HepG2 (cell line): Measurements from ENCODE around the gene EPB41L1. TPM values are rescaled to one million over a fixed set of nuclear protein-coding genes. Genes with fewer than 3 reads are reported as not detected.
A peak's percentile ranks its signal among the peaks of the same experiment; 100 is the strongest.

ENCODE experiments used
- FOSL2 ChIP-seq: sonication (generic); formaldehyde crosslinking; IDR thresholded peaks from 2 replicates; pipeline ENCODE4 v1.4.0; 2020; ENCODE audit warnings: missing genetic modification reagents
- MAFK ChIP-seq, 2 experiments: IDR thresholded peaks in 1 of 2; conservative IDR thresholded peaks in 1 of 2; 2 replicates each; pipeline ENCODE4 v1.6.1; 2011; ENCODE audit warnings: improper control_type of control experiment in 2 of 2, low read length in 2 of 2
- MTA1 ChIP-seq: sonication (generic); formaldehyde crosslinking; IDR thresholded peaks from 2 replicates; pipeline ENCODE4 v1.4.0; 2020; ENCODE audit warnings: missing genetic modification reagents, mild to moderate bottlenecking, borderline replicate concordance
- MXD4 ChIP-seq: IDR thresholded peaks from 2 replicates; pipeline ENCODE4 v1.6.1; 2016; ENCODE audit warnings: mild to moderate bottlenecking, missing biosample characterization, missing genetic modification reagents
- NFIB ChIP-seq: sonication (generic); formaldehyde crosslinking; IDR thresholded peaks from 2 replicates; pipeline ENCODE4 v1.9.0; 2021; ENCODE audit warnings: missing genetic modification reagents, mild to moderate bottlenecking, borderline replicate concordance
- PRPF4 ChIP-seq: fragments of 200-400 bp; formaldehyde crosslinking; IDR thresholded peaks from 2 replicates; pipeline ENCODE4 v1.6.1; 2016; ENCODE audit warnings: low read length, low read depth; ENCODE audit not compliant: poor library complexity, severe bottlenecking
- ZBTB40 ChIP-seq, 2 experiments: fragments of 450-650 bp in 1 of 2; sonication (generic) in 1 of 2; formaldehyde crosslinking in 1 of 2; IDR thresholded peaks; 2 replicates each; pipeline versions ENCODE4 v1.6.1 to v1.8.0; 2016 to 2022; ENCODE audit warnings: antibody characterized with exemption in 1 of 2, mild to moderate bottlenecking in 1 of 2, missing genetic modification reagents in 1 of 2
- ZNF20 ChIP-seq: sonication (generic); formaldehyde crosslinking; IDR thresholded peaks from 2 replicates; pipeline ENCODE4 v1.4.0; 2020; ENCODE audit warnings: mild to moderate bottlenecking, moderate library complexity, missing genetic modification reagents
- ZNF276 ChIP-seq: sonication (generic); formaldehyde crosslinking; IDR thresholded peaks from 2 replicates; pipeline ENCODE4 v1.4.0; 2020; ENCODE audit warnings: mild to moderate bottlenecking, low read depth, missing genetic modification reagents
- ZNF746 ChIP-seq: sonication (generic); formaldehyde crosslinking; IDR thresholded peaks from 2 replicates; pipeline ENCODE4 v1.8.0; 2022; ENCODE audit warnings: mild to moderate bottlenecking, missing genetic modification reagents
- ZSCAN21 ChIP-seq: sonication (generic); formaldehyde crosslinking; IDR thresholded peaks from 2 replicates; pipeline ENCODE4 v1.8.0; 2022; ENCODE audit warnings: mild to moderate bottlenecking, missing genetic modification reagents, moderate library complexity, borderline replicate concordance
- polyA plus RNA-seq, 8 experiments: library from polyadenylated mRNA; depleted of rRNA in 3 of 8; stranded (reverse) in 7 of 8; unstranded in 1 of 8; fragments of >200 nt; fragmentation: Illumina TruSeq in 4 of 8; extraction: Trizol in 4 of 8; gene quantifications; 2 replicates each; pipeline versions ENCODE4 v1.2.1 to v1.2.3, GENCODE V29; 2011 to 2016; ENCODE audit warnings: low read depth in 4 of 8, missing spikeins in 1 of 8, mixed read lengths in 1 of 8; ENCODE audit not compliant: insufficient read depth in 1 of 8
- total RNA-seq, 5 experiments: library from RNA; depleted of rRNA; stranded (reverse); fragments of >200 nt; fragmentation: Illumina TruSeq; extraction: Trizol; gene quantifications; 2 replicates each; pipeline ENCODE4 v1.2.3, GENCODE V29; 2016; ENCODE audit warnings: low read depth in 1 of 5
- TF ChIP-seq, protein P1 (sequence below): sonication (generic); formaldehyde crosslinking; IDR thresholded peaks from 2 replicates; pipeline ENCODE4 v1.4.0; 2020; ENCODE audit warnings: missing genetic modification reagents
- TF ChIP-seq, protein P2 (sequence below): sonication (generic); formaldehyde crosslinking; IDR thresholded peaks from 2 replicates; pipeline ENCODE4 v1.4.0; 2020; ENCODE audit warnings: mild to moderate bottlenecking, low read depth, missing genetic modification reagents

EPB41L1 gene
- total and polyA plus RNA-seq, 2 of the 13 experiments (the other 11 are each of a cell fraction or from before 2014, with no cell fraction given), result 16.7 to 39.0 TPM

GRCh38 chr20:36153736-36154699 is 522 bp upstream of the EPB41L1 start (continued):
- TF ChIP-seq, protein P1, sequence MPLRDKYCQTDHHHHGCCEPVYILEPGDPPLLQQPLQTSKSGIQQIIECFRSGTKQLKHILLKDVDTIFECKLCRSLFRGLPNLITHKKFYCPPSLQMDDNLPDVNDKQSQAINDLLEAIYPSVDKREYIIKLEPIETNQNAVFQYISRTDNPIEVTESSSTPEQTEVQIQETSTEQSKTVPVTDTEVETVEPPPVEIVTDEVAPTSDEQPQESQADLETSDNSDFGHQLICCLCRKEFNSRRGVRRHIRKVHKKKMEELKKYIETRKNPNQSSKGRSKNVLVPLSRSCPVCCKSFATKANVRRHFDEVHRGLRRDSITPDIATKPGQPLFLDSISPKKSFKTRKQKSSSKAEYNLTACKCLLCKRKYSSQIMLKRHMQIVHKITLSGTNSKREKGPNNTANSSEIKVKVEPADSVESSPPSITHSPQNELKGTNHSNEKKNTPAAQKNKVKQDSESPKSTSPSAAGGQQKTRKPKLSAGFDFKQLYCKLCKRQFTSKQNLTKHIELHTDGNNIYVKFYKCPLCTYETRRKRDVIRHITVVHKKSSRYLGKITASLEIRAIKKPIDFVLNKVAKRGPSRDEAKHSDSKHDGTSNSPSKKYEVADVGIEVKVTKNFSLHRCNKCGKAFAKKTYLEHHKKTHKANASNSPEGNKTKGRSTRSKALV (CRISPR knock-in tag), result no peak
- no peak for TF ChIP-seq NFIB (CRISPR knock-in tag)
- TF ChIP-seq ZBTB40 (IDR thresholded peaks at IDR 0.05), result no peak
- TF ChIP-seq ZBTB40 (CRISPR knock-in tag; IDR thresholded peaks at IDR 0.05), result no peak
- TF ChIP-seq PRPF4, result no peak
- no peak for TF ChIP-seq ZNF20 (CRISPR knock-in tag)
- peak; percentile 82 for TF ChIP-seq FOSL2 (CRISPR knock-in tag)
- TF ChIP-seq ZNF276 (CRISPR knock-in tag), result 0 out of 2 replicates have a peak, but pooled peaks have one; percentile 34
- 0 out of 2 replicates have a peak, but pooled peaks have one; percentile 31 for TF ChIP-seq ZNF746 (CRISPR knock-in tag)
- TF ChIP-seq, protein P2, sequence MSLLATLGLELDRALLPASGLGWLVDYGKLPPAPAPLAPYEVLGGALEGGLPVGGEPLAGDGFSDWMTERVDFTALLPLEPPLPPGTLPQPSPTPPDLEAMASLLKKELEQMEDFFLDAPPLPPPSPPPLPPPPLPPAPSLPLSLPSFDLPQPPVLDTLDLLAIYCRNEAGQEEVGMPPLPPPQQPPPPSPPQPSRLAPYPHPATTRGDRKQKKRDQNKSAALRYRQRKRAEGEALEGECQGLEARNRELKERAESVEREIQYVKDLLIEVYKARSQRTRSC (CRISPR knock-in tag), result no peak
- TF ChIP-seq MTA1 (CRISPR knock-in tag), result peak; percentile 47; the same call in 1 of the 2 replicates
- no peak; the same call in 1 of the 2 replicates for TF ChIP-seq ZSCAN21
- TF ChIP-seq MAFK (conservative IDR thresholded peaks at IDR 0.05 in 1 of 2, IDR thresholded peaks at IDR 0.05 in 1 of 2; ENCODE audit: low read length in 2 of 2), result no peak
- TF ChIP-seq MXD4 (CRISPR knock-in tag), result peak; percentile 69; the same call in 1 of the 2 replicates
